ENCODE data around the gene PPP3R2. TPM values are rescaled to one million over a fixed set of nuclear protein-coding genes. Genes with fewer than 3 reads are reported as not detected.

The PPP3R2 gene
- total RNA-seq, 1 donor from 2014 or later = not detected

Other genes starting within 250 kb of the PPP3R2 start
- 117 TPM for gene BAAT, start 210.0 kb downstream of the PPP3R2 start, total RNA-seq
- gene MRPL50, start 196.4 kb downstream of the PPP3R2 start, total RNA-seq = 12.1 TPM
- 61.4 TPM for gene ZNF189, start 196.1 kb downstream of the PPP3R2 start, total RNA-seq
- gene ALDOB, start 159.2 kb downstream of the PPP3R2 start, total RNA-seq = 265 TPM
- 46.3 TPM for gene RNF20, start 61.1 kb downstream of the PPP3R2 start, total RNA-seq
- not detected for gene GRIN3A, start 143.7 kb upstream of the PPP3R2 start, total RNA-seq

All from mucosa of gallbladder (tissue), 1 donor.